ENCODE results near the gene CTSG. TPM values are rescaled to one million over a fixed set of nuclear protein-coding genes. Genes with fewer than 3 reads are reported as not detected.
"Not testable (repeated sequence)": the region's sequence is repeated elsewhere in the genome, so short reads cannot be mapped to it uniquely, and the experiment has no call there.

The CTSG gene
- total RNA-seq, 1 experiment from 2014 or later = not detected

DNA sequence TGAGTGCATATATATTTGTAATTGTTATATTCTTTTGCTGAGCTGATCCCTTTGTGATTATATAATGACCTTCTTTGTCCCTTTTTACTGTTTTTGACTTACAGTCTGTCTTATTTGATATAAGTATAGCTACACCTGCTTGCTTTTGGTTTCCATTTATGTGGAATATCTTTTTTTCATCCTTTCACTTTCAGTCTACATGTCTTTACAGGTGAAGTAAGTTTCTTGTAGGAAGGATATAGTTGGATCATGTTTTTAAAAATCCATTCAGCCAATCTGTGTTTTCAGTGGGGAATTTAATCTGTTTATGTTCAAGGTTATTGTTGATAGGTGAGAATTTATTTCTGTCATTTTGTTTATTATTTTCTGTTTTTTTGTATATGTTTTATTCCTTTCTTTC is 21.4 kb upstream of the CTSG start:
- Histone ChIP-seq H3K27ac (ENCODE audit: low read depth, low read length, poor library complexity, severe bottlenecking) (no peak overlapping the region), H3K36me3 (ENCODE audit: insufficient read depth, low read length, poor library complexity, severe bottlenecking) (no peaks in the 10 kb centered on the region), H3K27me3 (replicated peaks; ENCODE audit: insufficient read depth, low read depth, low read length, poor library complexity) (no peaks in the 10 kb centered on the region), H3K4me3 (ENCODE audit: low read depth, low read length, poor library complexity, severe bottlenecking) (no peak overlapping the region), H3K4me1 (ENCODE audit: insufficient read depth, low read length, poor library complexity, severe bottlenecking) (no peaks in the 10 kb centered on the region), H3K9me3 (ENCODE audit: low read depth, low read length, poor library complexity, severe bottlenecking) (no peaks in the 10 kb centered on the region)
- CTCF ChIA-PET = no interaction called here
- POLR2A ChIA-PET (ENCODE audit: low non-redundant PET) = no interaction called here
- no peak for DNase-seq (ENCODE audit: low spot score)
- intact Hi-C loops (cut with micrococcal nuclease; ENCODE audit: unreplicated experiment) = no loop called here
- BruUV-seq (replicated peaks) = no TSS peak
- no peak for TF ChIP-seq EZH2 (IDR thresholded peaks at IDR 0.05; ENCODE audit: borderline replicate concordance, low read depth, low read length, poor library complexity, severe bottlenecking)
- TF ChIP-seq, protein P1, sequence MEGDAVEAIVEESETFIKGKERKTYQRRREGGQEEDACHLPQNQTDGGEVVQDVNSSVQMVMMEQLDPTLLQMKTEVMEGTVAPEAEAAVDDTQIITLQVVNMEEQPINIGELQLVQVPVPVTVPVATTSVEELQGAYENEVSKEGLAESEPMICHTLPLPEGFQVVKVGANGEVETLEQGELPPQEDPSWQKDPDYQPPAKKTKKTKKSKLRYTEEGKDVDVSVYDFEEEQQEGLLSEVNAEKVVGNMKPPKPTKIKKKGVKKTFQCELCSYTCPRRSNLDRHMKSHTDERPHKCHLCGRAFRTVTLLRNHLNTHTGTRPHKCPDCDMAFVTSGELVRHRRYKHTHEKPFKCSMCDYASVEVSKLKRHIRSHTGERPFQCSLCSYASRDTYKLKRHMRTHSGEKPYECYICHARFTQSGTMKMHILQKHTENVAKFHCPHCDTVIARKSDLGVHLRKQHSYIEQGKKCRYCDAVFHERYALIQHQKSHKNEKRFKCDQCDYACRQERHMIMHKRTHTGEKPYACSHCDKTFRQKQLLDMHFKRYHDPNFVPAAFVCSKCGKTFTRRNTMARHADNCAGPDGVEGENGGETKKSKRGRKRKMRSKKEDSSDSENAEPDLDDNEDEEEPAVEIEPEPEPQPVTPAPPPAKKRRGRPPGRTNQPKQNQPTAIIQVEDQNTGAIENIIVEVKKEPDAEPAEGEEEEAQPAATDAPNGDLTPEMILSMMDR (conservative IDR thresholded peaks at IDR 0.05; ENCODE audit: low read depth, low read length) = no peak

DNA sequence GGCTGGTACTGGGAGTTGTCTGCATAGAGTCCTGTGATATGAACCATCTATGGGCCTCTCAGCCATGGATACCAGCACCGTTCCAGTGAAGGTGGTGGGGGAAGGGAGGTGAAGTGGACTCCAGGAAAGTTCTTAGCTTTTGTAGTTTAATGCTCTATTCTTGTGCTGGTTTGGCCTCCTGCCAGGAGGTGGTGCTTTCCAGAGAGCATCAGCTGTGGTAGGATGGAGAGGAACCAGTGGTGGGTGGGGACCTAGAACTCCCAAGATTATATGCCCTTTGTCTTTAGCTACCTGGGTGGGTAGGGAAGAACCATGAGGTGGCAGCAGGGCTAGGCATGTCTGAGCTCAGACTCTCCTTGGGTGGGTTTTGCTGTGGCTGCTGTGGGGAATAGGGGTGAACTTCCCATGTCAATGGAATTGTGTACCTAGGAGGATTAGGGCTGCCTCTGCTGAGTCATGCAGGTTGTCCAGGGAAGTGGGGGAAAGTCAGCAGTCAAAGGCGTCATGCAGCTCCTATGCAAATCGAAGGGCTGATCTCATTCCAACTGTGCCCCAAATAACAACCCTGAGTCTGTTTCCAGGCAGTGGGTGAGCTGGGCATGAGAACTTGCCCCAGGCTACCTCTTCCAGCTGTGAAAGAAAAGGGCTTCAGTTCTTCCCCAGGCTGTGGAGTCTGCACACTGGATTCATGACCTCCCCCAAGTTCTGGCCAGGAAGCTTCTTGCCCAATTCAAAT is 19.2 kb upstream of the CTSG start:
- CTCF ChIA-PET = interaction anchor here (0.6 kb wide), 2 partner anchors 115 to 703 kb away, joined by 4 to 17 read pairs; no protein-coding TSS in a partner anchor
- no peak for DNase-seq (ENCODE audit: low spot score)
- POLR2A ChIA-PET (ENCODE audit: low non-redundant PET) = no interaction called here
- intact Hi-C loops (cut with micrococcal nuclease; ENCODE audit: unreplicated experiment) = no loop called here
- Histone ChIP-seq H3K9me3 (ENCODE audit: low read depth, low read length, poor library complexity, severe bottlenecking) (no peaks in the 10 kb centered on the region), H3K27ac (ENCODE audit: low read depth, low read length, poor library complexity, severe bottlenecking) (no peak overlapping the region), H3K4me3 (ENCODE audit: low read depth, low read length, poor library complexity, severe bottlenecking) (no peak overlapping the region), H3K4me1 (ENCODE audit: insufficient read depth, low read length, poor library complexity, severe bottlenecking) (no peaks in the 10 kb centered on the region), H3K36me3 (ENCODE audit: insufficient read depth, low read length, poor library complexity, severe bottlenecking) (no peaks in the 10 kb centered on the region), H3K27me3 (replicated peaks; ENCODE audit: insufficient read depth, low read depth, low read length, poor library complexity) (no peaks in the 10 kb centered on the region)
- TF ChIP-seq EZH2 (IDR thresholded peaks at IDR 0.05; ENCODE audit: borderline replicate concordance, low read depth, low read length, poor library complexity, severe bottlenecking) = no peak
- TF ChIP-seq, protein P1 (conservative IDR thresholded peaks at IDR 0.05; ENCODE audit: low read depth, low read length) = no peak
- BruUV-seq (replicated peaks) = no TSS peak

DNA sequence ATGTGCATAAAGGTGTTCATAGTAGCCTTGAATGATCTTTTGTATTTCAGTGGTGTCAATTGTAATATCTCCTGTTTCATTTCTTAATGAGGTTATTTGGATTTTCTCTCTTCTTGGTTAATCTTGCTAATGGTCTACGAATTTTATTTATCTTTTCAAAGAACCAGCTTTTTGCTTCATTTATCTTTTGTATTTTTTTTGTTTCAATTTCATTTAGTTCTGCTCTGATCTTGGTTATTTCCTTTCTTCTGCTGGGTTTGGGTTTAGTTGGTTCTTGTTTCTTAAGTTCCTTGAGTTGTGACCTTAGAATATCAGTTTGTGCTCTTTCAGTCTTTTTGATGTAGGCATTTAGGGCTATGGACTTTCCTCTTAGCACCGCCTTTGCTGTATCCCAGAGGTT is 15.0 kb upstream of the CTSG start:
- H3K4me3 ChIP-seq (ENCODE audit: low read depth, low read length, poor library complexity, severe bottlenecking); H3K27ac ChIP-seq (ENCODE audit: low read depth, low read length, poor library complexity, severe bottlenecking); BruUV-seq (replicated peaks); H3K4me1 ChIP-seq (ENCODE audit: insufficient read depth, low read length, poor library complexity, severe bottlenecking); intact Hi-C loops (cut with micrococcal nuclease; ENCODE audit: unreplicated experiment); POLR2A ChIA-PET (ENCODE audit: low non-redundant PET); H3K27me3 ChIP-seq (replicated peaks; ENCODE audit: insufficient read depth, low read depth, low read length, poor library complexity); H3K9me3 ChIP-seq (ENCODE audit: low read depth, low read length, poor library complexity, severe bottlenecking); H3K36me3 ChIP-seq (ENCODE audit: insufficient read depth, low read length, poor library complexity, severe bottlenecking); CTCF ChIA-PET; DNase-seq (ENCODE audit: low spot score): not testable (repeated sequence)

DNA sequence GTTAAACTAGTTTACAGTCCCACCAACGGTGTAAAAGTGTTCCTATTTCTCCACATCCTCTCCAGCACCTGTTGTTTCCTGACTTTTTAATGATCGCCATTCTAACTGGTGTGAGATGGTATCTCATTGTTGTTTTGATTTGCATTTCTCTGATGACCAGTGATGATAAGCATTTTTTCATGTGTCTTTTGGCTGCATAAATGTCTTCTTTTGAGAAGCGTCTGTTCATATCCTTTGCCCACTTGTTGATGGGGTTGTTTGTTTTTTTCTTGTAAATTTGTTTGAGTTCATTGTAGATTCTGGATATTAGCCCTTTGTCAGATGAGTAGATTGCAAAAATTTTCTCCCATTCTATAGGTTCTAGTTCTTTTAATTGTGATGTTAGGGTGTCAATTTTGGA is 8.4 kb upstream of the CTSG start:
- DNase-seq (ENCODE audit: low spot score); CTCF ChIA-PET; intact Hi-C loops (cut with micrococcal nuclease; ENCODE audit: unreplicated experiment); H3K27ac ChIP-seq (ENCODE audit: low read depth, low read length, poor library complexity, severe bottlenecking); POLR2A ChIA-PET (ENCODE audit: low non-redundant PET); H3K4me3 ChIP-seq (ENCODE audit: low read depth, low read length, poor library complexity, severe bottlenecking); H3K9me3 ChIP-seq (ENCODE audit: low read depth, low read length, poor library complexity, severe bottlenecking); H3K4me1 ChIP-seq (ENCODE audit: insufficient read depth, low read length, poor library complexity, severe bottlenecking); H3K36me3 ChIP-seq (ENCODE audit: insufficient read depth, low read length, poor library complexity, severe bottlenecking); H3K27me3 ChIP-seq (replicated peaks; ENCODE audit: insufficient read depth, low read depth, low read length, poor library complexity); BruUV-seq (replicated peaks): not testable (repeated sequence)

All from A673 (cell line).